ENCODE data around the gene MTSS2. TPM values are rescaled to one million over a fixed set of nuclear protein-coding genes. Genes with fewer than 3 reads are reported as not detected.

MTSS2 gene
- total and polyA plus RNA-seq, 2 of the 4 experiments (the other 2 are of a cell fraction): 9.1 to 86.2 TPM

DNA sequence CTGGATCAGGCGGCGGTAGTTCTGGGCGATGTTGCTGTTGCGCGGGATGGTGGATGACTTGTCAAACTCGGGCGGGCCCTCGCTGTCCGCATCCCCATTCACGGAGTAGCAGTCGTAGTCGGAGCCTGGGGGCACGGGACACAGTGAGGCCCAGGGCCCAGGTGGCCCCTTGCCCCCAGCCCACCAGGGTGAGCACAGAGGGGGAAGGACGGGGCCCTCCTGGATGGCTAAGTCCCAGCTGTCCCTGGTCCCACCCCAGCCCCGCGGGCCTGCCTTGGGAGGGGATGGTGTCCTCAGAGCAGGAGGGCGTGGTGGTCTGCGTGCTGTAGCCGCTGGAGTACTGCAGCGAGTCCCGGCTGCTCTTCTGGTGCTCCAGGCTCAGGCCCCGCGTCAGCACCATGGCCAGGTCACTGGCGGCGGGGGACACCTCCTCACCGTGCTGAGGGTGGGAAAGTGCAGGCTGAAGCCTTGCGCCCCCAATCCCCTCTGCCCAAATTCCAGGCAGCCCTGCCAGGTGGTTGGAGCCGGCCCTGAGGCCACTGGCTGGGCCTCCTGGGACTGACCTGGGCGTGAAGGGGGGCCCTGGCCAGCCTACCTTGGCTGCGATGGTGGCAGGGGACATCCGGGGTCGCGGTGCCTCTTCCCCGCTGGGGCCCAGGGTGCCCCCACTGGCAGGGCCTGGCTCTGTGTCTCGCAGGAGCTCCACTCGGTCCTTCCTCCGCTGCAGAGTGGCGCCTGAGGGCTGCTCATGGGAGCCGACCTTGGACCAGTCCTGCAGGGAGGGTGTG lies 21.3 kb downstream of the MTSS2 start:
- Histone ChIP-seq H3K36me3 (ENCODE audit: control insufficient read depth, insufficient read depth, low read length) (peaks cover 62% of the 10 kb centered on the region), H3K23ac (ENCODE audit: low read depth, low read length) (no peak overlapping the region), H3K4me1 (ENCODE audit: control insufficient read depth, insufficient read depth, low read length) (peaks cover 3% of the 10 kb centered on the region; the same call in 1 of the 2 replicates), H3K9me1 (ENCODE audit: insufficient read depth, low read length) (no peaks in the 10 kb centered on the region), H3K79me1 (ENCODE audit: low read depth in 1 of 2, low read length in 2 of 2) (peaks cover 6 to 56% of the 10 kb centered on the region in 2 experiments), H3K18ac (ENCODE audit: low read depth, low read length) (no peak overlapping the region), H2AK5ac (ENCODE audit: low read depth, low read length) (no peak overlapping the region), H4K5ac (ENCODE audit: low read depth, low read length) (no peak overlapping the region), H2BK120ac (ENCODE audit: low read depth, low read length) (no peak overlapping the region), H3K14ac (replicated peaks; ENCODE audit: low read depth, low read length) (no peak overlapping the region), H3K56ac (ENCODE audit: extremely low read depth, insufficient read depth, low read length) (no peak overlapping the region), H2AK9ac (replicated peaks; ENCODE audit: low read depth, low read length, poor library complexity) (no peak overlapping the region), H3K9ac (ENCODE audit: low read depth, low read length) (no peak overlapping the region), H2BK15ac (ENCODE audit: low read depth, low read length) (no peak overlapping the region), H3K27me3 (ENCODE audit: control insufficient read depth, insufficient read depth, low read length) (no peaks in the 10 kb centered on the region), H3K27ac (ENCODE audit: insufficient read depth, low read length) (no peak overlapping the region), H2BK20ac (ENCODE audit: low read depth, low read length) (no peak overlapping the region), H3K9me3 (ENCODE audit: control insufficient read depth, insufficient read depth, low read length) (no peaks in the 10 kb centered on the region), H2AFZ (replicated peaks; ENCODE audit: low read length, poor library complexity) (no peak overlapping the region), H3K4me2 (ENCODE audit: low read depth, low read length) (no peak overlapping the region), H3K4ac (ENCODE audit: low read depth, low read length) (no peak overlapping the region), H4K20me1 (ENCODE audit: insufficient read depth, low read length) (peaks cover 65% of the 10 kb centered on the region), H2BK5ac (ENCODE audit: low read depth, low read length, poor library complexity, severe bottlenecking) (no peak overlapping the region), H3K4me3 (ENCODE audit: insufficient read depth, low read depth, low read length) (no peak overlapping the region), H4K8ac (ENCODE audit: low read depth in 2 of 2, low read length in 2 of 2) (no peak overlapping the region), H4K91ac (ENCODE audit: insufficient read depth, low read depth, low read length) (no peak overlapping the region)
- DNase-seq (no peak), ATAC-seq (ENCODE audit: low read depth) (no peak)
- ChIA-PET CTCF (no interaction called here), POLR2A (ENCODE audit: unreplicated experiment) (no interaction called here)
- dilution Hi-C loops (cut with HindIII; ENCODE audit: low sequenced_read_pairs, unreplicated experiment): no loop called here
- WGBS, 2 experiments (ENCODE audit: extremely low coverage in 2 of 2, insufficient read length in 1 of 2): 93% methylated on average over 28 of the region's 39 CpGs; no CpG with 5 or more reads in 1 of the 2 experiments
- no TSS peak for BruUV-seq (replicated peaks)
- in situ Hi-C loops (cut with MboI; ENCODE audit: low sequenced_read_pairs): no loop called here
- TF ChIP-seq POLR2A (IDR thresholded peaks at IDR 0.05; ENCODE audit: low read depth, low read length) (no peak), CHD1 (IDR thresholded peaks at IDR 0.05; ENCODE audit: low read depth, low read length) (no peak), BHLHE40 (IDR thresholded peaks at IDR 0.05; ENCODE audit: low read depth, low read length) (no peak), SMC3 (IDR thresholded peaks at IDR 0.05; ENCODE audit: low read depth, low read length) (no peak), NFE2L2 (IDR thresholded peaks at IDR 0.05; ENCODE audit: low read depth, low read length) (no peak)
- TF ChIP-seq, protein P1, sequence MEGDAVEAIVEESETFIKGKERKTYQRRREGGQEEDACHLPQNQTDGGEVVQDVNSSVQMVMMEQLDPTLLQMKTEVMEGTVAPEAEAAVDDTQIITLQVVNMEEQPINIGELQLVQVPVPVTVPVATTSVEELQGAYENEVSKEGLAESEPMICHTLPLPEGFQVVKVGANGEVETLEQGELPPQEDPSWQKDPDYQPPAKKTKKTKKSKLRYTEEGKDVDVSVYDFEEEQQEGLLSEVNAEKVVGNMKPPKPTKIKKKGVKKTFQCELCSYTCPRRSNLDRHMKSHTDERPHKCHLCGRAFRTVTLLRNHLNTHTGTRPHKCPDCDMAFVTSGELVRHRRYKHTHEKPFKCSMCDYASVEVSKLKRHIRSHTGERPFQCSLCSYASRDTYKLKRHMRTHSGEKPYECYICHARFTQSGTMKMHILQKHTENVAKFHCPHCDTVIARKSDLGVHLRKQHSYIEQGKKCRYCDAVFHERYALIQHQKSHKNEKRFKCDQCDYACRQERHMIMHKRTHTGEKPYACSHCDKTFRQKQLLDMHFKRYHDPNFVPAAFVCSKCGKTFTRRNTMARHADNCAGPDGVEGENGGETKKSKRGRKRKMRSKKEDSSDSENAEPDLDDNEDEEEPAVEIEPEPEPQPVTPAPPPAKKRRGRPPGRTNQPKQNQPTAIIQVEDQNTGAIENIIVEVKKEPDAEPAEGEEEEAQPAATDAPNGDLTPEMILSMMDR (conservative IDR thresholded peaks at IDR 0.05; ENCODE audit: low read depth, low read length): no peak
- intact Hi-C loops (cut with micrococcal nuclease): no loop called here

All from IMR-90 (cell line).